Activated CD4-positive, alpha-beta T cell treated with anti-CD3 and anti-CD28 coated beads, Interleukin-2, amount 50 U/mL, for 1 hour (primary cell): ENCODE measurements around the gene PCSK2.
"Not testable (repeated sequence)": the region's sequence is repeated elsewhere in the genome, so short reads cannot be mapped to it uniquely, and the experiment has no call there.

Source experiments
- DNase-seq: peaks from one replicate; pipeline ENCODE4 v3.0.0-alpha.2; 2020

Gene PCSK2

DNA sequence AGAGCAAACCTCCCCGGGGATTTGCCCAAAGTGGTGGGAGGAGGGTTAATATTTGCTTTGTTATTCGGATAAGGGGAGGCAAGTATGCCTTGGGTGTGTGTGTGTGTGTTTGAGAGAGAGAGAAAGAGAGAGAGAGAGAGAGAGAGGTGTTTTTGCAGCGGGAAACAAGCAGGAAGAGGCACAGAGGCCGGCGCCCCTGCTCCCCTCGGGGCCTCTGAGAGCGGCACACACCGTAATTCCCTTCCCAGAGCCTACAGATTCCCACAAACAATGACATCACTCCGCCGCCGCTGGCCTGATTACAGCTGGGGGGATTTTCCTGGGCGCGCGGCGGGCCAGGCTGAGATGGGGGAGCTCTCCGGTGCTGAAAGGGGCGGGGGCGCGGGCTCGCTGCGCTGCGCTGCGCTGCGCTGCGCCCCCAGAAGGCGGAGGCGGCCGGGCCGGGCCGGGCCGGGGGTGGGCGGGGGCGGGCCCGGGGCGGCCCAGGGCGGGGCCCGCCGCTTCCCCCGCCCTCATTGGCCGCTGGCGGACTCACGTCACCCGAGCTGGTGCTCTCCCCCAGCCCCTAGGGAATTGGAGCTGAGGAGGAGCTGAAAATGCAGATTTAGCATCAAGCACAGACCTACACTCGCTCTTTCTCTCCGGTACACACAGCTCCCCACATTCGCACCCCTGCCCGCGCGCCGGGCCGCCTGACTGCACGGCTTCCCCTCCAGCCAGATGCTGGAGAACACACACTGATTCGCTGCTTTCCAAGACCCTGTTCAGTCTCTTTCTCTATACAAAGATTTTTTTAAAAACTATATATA is at the start of gene PCSK2:
TSS of gene PCSK2 (plus strand) at position 631 of the 809 bp plus-strand sequence. CDS start 266 bp downstream, outside the sequence.
- DNase-seq, result no peak

GRCh38 chr20:17177341-17177740 is 49.5 kb upstream of the PCSK2 start:
- no peak for DNase-seq

- DNase-seq, result no peak
Observed at GRCh38 chr20:17179840-17180239, 47.0 kb upstream of the PCSK2 start.

GRCh38 chr20:17189976-17190695 is 36.7 kb upstream of the PCSK2 start:
- no peak for DNase-seq

GRCh38 chr20:17197041-17197440 is 29.8 kb upstream of the PCSK2 start:
- no peak for DNase-seq

- DNase-seq, result no peak
Observed at GRCh38 chr20:17202030-17202429, 24.8 kb upstream of the PCSK2 start.

- no peak for DNase-seq
Observed at GRCh38 chr20:17202673-17203072, 24.2 kb upstream of the PCSK2 start.

DNA sequence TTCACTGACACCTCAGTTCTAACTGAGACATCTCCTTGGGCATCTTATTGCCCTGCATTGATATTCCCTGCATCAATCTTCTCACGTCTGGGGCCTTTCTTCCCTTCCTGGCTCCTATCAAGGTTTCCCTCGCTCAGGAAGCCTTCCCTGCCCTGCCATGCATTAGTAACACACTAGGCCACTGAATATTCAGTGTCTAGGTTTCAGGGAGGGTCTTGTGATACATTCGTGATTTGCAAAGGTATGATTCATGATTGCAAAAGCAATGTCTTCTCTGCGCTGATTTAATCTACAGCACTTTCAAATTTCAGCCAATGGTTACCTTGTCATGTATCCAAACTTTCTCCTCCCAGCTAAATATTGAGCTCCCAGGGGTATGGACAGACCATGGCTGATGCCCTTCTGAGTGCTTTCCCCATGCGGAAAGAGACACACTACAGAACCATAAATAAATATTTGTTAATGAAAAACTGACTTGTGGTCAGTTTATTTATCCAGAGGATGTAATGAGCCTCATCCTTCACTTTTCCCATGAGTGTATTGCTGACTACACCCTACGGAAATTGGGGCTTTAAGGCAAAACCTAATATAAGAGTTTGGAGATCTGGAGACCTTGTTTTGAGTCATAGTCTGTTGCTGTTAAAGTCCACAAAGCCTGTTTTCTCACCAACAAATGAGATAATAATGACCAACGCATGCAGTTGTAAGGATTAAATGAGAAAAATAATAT is 21.6 kb upstream of the PCSK2 start:
- DNase-seq, result no peak

DNA sequence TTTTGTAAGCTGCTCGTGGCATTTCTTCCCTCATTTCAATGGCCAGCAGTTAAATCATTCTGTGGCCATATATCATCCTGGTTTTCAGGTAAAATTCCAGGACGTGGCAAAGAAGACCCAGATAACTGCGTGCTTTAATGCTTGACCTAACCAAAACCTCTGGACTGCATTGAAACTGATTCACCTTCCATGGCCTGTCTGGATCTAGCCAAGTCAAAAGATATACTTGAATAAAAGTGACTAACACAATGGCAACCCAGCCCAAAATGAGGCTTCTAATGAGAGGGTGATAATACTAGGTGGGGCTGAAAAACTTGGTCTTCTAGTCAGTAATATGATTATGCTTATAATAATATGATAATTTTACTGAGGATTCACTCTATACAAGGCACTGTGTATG is 16.5 kb upstream of the PCSK2 start:
- no peak for DNase-seq

- DNase-seq, result no peak
Observed at GRCh38 chr20:17210983-17211382, 15.9 kb upstream of the PCSK2 start.

DNA sequence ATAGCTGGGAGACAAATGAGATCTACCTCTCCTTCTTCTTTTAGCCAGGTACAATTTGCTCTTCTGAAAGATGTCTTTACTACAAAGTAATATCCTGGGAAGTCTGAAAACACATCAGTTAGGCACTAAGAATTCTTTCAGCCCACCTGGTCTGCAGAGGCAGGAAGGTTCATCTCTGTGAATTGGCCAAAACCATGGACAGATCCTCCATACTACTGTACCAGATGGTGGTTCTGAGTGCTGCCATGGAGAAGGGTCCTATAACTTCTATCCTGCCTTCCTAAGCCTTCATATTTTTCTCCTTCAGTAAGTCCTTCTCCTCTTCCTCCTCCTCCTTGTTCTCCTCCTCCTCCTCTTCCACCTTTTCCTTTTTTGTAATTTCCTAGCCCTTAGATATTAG is 11.7 kb upstream of the PCSK2 start:
- no peak for DNase-seq

DNA sequence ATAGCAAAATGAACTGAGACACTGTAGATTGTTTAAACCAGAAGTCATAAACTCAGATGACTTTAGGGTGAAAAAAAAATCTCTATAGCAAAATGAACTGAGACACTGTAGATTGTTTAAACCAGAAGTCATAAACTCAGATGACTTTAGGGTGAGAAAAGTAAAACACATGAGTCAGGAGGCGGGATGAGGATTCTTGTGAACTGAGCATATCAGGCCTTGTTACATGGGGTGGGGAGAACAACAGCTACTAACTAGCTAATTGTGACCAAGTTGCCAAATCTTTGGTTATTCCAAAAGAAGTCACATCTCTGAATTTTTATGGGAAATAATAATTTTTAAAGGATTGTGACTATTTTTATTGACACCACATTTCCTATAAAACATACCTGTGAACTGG is 7.0 kb upstream of the PCSK2 start:
- not testable (repeated sequence) for DNase-seq

DNA sequence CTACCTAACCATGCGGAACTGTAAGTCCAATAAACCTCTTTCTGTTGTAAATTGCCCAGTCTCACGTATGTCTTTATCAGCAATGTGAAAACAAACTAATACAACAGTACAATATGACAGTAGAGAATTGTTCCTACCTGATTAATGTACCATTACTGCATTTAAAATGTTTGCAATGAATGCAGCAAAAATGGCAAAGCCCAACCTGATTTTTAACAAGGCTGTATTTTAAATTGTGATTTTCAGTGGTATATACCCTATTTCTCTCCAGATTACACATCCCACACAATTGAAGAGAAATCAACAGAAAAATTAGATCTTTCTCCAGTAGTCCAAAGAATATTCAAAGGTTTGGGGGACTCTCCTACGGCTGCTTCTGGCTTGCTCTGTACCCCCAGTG is 3.3 kb upstream of the PCSK2 start:
- DNase-seq, result no peak

DNA sequence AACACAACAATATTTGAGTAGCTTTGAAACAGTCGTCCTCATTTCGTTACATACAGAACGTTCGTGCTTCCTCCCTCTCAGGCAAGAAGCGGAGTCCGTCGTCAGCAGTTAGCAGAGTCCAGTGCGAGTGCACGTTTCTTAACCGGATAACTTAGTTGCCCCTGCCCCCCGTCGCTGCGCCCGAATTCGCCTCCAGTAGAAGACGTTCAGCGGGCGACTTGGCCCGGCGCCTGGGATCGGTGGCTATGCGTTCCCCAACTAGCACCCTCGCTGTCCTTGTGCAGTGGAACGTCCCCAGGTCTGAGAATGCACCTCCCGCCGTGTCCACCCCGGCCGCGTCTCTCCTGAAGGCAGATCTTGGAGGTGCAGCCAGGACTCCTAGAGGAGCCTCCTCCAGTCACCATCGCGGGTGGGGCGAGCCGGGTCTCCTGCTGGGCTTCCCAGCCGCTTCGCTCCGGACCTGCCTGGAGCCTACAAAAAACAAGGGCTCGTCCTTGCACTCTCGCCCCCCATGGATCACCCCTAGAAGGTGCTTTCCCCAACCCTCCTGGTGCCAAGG is 910 bp upstream of the PCSK2 start:
- DNase-seq, result no peak

DNA sequence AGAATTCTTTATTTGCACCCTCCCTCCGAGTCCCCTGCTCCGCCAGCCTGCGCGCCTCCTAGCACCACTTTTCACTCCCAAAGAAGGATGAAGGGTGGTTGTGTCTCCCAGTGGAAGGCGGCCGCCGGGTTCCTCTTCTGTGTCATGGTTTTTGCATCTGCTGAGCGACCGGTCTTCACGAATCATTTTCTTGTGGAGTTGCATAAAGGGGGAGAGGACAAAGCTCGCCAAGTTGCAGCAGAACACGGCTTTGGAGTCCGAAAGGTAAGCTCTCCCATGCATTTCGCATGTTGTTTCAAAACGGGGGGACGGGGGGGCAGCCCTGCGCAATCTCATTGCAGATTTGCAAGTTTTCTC is 357 bp downstream of the PCSK2 start:
- DNase-seq, result no peak

- no peak for DNase-seq
Observed at GRCh38 chr20:17227669-17228623, 1.1 kb downstream of the PCSK2 start.

GRCh38 chr20:17228624-17229061 is 1.8 kb downstream of the PCSK2 start:
- DNase-seq, result no peak

- DNase-seq, result no peak
Observed at GRCh38 chr20:17229256-17229655, 2.4 kb downstream of the PCSK2 start.

DNA sequence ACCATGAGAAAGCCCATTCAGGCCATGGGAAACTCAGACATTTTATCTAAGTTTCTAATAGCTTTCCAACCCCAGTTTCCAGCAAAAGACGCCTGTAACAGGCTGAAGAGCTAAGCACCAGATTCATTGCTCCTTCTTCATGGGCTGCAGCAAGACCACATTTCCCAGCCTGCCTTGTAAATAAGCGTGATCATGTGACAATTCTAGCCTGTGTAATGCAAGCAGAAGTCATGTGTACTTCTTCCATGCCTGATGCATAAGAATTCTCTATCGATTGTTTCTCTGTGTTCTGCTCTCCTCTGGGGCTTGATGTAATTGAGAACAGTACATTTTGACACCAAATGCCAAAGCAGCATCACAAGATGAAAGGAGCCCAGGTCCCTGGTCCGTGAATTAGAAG is 6.8 kb downstream of the PCSK2 start:
- DNase-seq, result no peak

GRCh38 chr20:17236766-17237165 is 9.9 kb downstream of the PCSK2 start:
- no peak for DNase-seq

- no peak for DNase-seq
Observed at GRCh38 chr20:17248224-17248623, 21.4 kb downstream of the PCSK2 start.

DNA sequence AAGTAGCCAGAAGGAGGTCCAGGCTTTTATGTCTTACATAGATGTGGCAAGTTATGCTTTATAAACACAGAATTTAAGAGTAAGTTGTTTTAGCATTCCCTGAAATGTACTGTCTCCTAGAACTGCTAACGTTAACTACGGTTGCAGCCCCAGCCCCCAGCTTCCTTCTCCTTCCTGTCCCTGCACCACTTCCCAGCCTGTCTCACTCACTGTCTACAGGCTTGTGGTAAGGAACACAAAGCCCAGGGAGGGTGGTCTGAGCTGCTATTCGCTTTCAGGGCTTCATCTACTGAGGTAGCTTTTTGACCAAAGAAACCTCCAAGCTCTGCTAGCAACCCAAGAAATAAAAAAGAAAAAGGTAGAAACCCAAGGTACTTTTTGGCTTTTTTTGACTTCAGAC is 35.9 kb downstream of the PCSK2 start:
- no peak for DNase-seq
